Activated naive CD8-positive, alpha-beta T cell treated with anti-CD3 and anti-CD28 coated beads, Interleukin-2, amount 10 ng/mL, durations not matched to agents 7 days and 5 days (primary cell): Measurements from ENCODE around the gene SLC18A2. TPM values are rescaled to one million over a fixed set of nuclear protein-coding genes. Genes with fewer than 3 reads are reported as not detected.

Experiments
- ATAC-seq: fragments of 150-1000 bp; cut with Tn5 transposase; one replicate; pipeline ENCODE4 v1.10.0; 2021; ENCODE audit warnings: low read depth, moderate library complexity
- POLR2A ChIA-PET: fragments of 350-600 bp; sonication (Branson Sonifier 250); formaldehyde crosslinking; loops from one replicate; lab custom pipeline; 2021; ENCODE audit warnings: antibody characterized with exemption; lab: Charles Lee
- DNase-seq: peaks from one replicate; pipeline ENCODE4 v3.0.0; 2021
- H3K27ac Mint-ChIP-seq: one replicate; pipeline ENCODE4 v1.8.0; 2022; ENCODE audit warnings: mild to moderate bottlenecking, mixed read lengths
- H3K27me3 Mint-ChIP-seq: one replicate; pipeline ENCODE4 v1.8.0; 2022; ENCODE audit warnings: mild to moderate bottlenecking, moderate library complexity, mixed read lengths
- H3K36me3 Mint-ChIP-seq: one replicate; pipeline ENCODE4 v1.8.0; 2021; ENCODE audit warnings: mild to moderate bottlenecking, mixed read lengths
- H3K4me1 Mint-ChIP-seq: one replicate; pipeline ENCODE4 v1.8.0; 2021; ENCODE audit warnings: mixed read lengths
- H3K4me3 Mint-ChIP-seq: one replicate; pipeline ENCODE4 v1.8.0; 2022; ENCODE audit warnings: mild to moderate bottlenecking, moderate library complexity, mixed read lengths
- H3K9me3 Mint-ChIP-seq: one replicate; pipeline ENCODE4 v1.8.0; 2021; ENCODE audit warnings: mixed read lengths
- total RNA-seq, 2 experiments: library from RNA; stranded (reverse); gene quantifications; one replicate each; pipeline ENCODE4 v1.2.3, GENCODE V29; 2021

The SLC18A2 gene
- under 1 TPM; 0.14 to 0.17 TPM for total RNA-seq

DNA sequence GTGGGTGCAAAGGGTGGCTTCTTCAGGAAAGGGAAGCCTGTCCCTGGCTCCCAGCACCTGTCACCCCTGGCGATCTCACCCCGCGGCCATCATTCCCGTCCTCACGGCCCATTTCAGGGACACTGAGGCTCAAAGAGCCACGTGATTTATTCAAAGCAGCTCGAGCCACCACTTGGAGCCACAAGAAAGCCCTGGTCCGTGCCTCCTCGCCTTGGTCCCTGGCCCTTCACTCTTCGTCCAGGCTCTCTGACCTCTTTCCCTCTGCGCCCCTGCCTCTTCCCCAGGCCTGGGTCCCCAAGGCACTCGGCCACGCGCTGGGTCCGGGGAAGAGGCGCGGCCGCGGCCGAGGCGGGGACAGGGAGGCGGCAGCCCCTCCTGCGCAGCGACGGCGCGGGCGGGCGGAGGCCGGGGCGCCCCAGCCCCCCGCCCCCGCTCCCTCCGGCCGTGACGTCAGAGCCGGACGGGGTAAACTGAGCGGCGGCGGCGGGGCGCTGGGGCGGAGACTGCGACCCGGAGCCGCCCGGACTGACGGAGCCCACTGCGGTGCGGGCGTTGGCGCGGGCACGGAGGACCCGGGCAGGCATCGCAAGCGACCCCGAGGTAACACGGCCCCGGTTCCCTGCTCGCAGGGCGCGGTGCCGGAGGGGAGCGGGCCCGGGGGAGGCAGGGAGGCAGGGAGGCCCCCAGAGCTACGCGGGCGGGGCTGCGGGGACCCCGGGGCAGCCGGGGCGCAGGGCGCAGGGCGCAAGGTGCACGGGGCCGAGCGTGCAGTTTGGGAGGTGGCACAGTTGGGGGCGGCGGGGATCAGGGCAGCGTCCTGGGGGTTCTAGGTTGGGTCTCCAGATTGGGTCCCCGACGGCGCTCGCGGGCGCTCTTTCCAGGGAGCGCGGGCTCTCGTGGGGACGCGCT lies at the start of gene SLC18A2:
TSS of gene SLC18A2 (plus strand) at position 494 of the 909 bp plus-strand sequence. CDS start 580 bp downstream, outside the sequence.
- peaks cover 55% of the 10 kb centered on the region for H3K27me3 Mint-ChIP-seq
- H3K9me3 Mint-ChIP-seq: peaks cover 1% of the 10 kb centered on the region
- no peaks in the 10 kb centered on the region for H3K36me3 Mint-ChIP-seq
- peak within 1 kb of the TSS; percentile 38 for H3K4me3 Mint-ChIP-seq
- H3K4me1 Mint-ChIP-seq: peaks cover 9% of the 10 kb centered on the region
- POLR2A ChIA-PET: no interaction called here
- no peak for DNase-seq
- no peak for ATAC-seq
- no peak within 1 kb of the TSS for H3K27ac Mint-ChIP-seq

DNA sequence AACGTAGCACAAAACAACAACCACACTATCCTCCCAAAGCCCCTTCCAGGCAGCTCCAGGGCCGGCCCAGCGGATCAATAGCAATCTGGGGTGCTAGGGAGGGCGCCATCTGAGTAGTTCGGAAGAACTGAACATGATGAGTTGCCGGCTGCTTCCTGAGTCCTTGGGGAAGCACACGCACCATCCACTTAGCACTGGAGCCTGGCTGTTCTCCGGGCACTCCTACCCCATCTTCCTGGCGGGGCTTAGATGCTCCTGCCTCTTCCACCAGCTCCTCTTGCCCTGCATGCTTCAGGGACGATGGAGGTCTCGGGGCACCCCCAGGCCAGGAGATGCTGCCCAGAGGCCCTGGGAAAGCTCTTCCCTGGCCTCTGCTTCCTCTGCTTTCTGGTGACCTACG lies 43.7 kb upstream of the SLC18A2 start, which contains the start of gene KCNK18:
TSS of gene KCNK18 (plus strand) at position 301 of the 400 bp plus-strand sequence. CDS start at position 301, 0 bp downstream.
- DNase-seq: no peak
- POLR2A ChIA-PET: no interaction called here
- Mint-ChIP-seq H3K4me1 (no peaks in the 10 kb centered on the region), H3K27ac (no peak within 1 kb of the TSS), H3K36me3 (no peaks in the 10 kb centered on the region), H3K27me3 (no peaks in the 10 kb centered on the region), H3K9me3 (no peaks in the 10 kb centered on the region), H3K4me3 (no peak within 1 kb of the TSS)
- ATAC-seq: no peak

DNA sequence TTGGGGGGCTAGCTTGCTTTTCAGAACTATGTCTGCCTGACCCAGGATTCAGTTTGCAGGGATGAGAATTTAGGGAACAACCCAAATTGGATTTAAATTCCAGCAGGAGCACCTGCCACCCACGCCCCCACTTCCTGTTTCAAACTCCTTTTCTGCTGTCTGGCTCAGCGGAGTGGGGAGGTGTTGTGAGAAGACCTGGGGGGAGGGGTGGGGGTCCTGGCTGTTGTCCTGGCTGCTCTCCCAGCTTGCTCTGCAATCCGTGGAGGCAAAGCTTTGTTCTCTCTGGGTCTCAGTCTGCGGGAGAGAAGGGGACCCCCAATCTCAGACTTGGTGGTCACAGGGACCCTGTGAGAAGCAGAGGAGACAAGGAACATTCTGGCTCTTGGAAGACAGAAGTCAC lies 42.8 kb upstream of the SLC18A2 start:
- Mint-ChIP-seq H3K4me3 (no peak overlapping the region), H3K27me3 (no peaks in the 10 kb centered on the region)

DNA sequence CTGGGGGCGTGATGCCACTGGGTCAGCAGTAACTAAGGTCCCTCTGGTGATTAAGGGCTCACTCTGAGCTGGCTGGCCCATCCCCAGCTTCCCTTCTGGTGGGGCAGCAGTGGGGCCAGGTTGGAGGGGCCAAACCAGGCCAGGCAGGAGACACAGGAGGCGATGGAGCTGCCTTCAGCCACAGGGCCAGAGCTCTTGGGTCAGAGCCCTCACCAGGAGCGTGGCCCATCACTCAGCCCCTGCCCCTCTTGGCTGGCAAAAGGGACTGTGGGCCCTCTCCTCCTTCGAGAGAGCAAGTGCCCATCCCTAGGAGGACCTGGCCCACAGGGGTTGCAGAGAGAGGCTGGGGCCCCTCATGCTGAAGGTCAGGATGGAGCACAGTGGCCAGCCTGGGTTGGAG lies 39.1 kb upstream of the SLC18A2 start:
- H3K27ac Mint-ChIP-seq: no peak overlapping the region
- no peaks in the 10 kb centered on the region for H3K4me1 Mint-ChIP-seq
- no peak overlapping the region for H3K4me3 Mint-ChIP-seq
- no peaks in the 10 kb centered on the region for H3K27me3 Mint-ChIP-seq
- POLR2A ChIA-PET: no interaction called here
- ATAC-seq (no peak), DNase-seq (no peak)
- H3K9me3 Mint-ChIP-seq: peaks cover 2% of the 10 kb centered on the region
- no peaks in the 10 kb centered on the region for H3K36me3 Mint-ChIP-seq

More for the DNA sequence above, 42.8 kb upstream of the SLC18A2 start:
- Mint-ChIP-seq H3K27ac (no peak overlapping the region), H3K36me3 (no peaks in the 10 kb centered on the region), H3K9me3 (no peaks in the 10 kb centered on the region), H3K4me1 (no peaks in the 10 kb centered on the region)
- ATAC-seq (no peak), DNase-seq (no peak)
- POLR2A ChIA-PET: no interaction called here

DNA sequence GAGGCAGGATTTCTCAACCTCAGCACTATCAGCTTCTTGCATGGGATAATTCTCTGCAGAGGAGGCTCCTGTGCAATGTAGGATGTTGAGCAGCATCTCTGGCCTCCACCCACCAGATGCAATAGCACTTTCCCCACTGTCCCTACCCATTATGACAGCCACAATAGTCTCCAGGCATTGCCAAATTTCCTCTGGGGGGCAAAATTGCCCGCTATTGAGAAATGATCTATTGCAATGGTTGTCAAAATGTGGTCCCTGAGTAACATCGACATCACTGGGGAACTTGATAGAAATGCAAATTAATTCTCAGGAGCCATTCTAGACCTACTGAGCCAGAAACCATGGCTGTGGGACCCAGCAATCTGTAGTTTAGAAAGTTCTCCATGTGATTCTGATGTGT lies 36.6 kb upstream of the SLC18A2 start:
- H3K4me1 Mint-ChIP-seq: no peaks in the 10 kb centered on the region

DNA sequence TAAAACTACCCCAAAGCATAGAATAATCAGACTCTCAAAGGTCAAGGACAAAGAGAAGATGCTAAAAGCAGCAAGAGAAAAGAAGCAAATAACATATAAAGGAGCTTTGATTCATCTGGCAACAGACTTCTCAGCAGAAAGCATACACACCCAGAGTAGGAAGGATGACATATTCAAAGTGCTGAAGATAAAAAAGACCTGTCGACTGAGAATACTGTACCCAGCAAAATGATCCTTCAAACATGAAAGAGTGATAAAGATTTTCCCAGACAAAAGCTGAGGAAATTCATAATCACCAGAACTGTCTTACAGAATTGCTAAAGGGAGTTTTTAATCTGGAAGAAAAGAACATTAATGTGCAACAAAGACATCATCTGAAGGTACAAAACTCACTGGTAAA lies 28.7 kb upstream of the SLC18A2 start:
- Mint-ChIP-seq H3K9me3 (peaks cover 9% of the 10 kb centered on the region), H3K4me3 (no peak overlapping the region), H3K27me3 (peaks cover 38% of the 10 kb centered on the region), H3K36me3 (no peaks in the 10 kb centered on the region), H3K4me1 (no peaks in the 10 kb centered on the region), H3K27ac (no peak overlapping the region)
- ATAC-seq (no peak), DNase-seq (no peak)
- POLR2A ChIA-PET: no interaction called here

More for the DNA sequence above, 36.6 kb upstream of the SLC18A2 start:
- ATAC-seq (no peak), DNase-seq (no peak)
- Mint-ChIP-seq H3K27me3 (no peaks in the 10 kb centered on the region), H3K36me3 (no peaks in the 10 kb centered on the region), H3K9me3 (peaks cover 2% of the 10 kb centered on the region), H3K27ac (no peak overlapping the region), H3K4me3 (no peak overlapping the region)
- POLR2A ChIA-PET: no interaction called here

DNA sequence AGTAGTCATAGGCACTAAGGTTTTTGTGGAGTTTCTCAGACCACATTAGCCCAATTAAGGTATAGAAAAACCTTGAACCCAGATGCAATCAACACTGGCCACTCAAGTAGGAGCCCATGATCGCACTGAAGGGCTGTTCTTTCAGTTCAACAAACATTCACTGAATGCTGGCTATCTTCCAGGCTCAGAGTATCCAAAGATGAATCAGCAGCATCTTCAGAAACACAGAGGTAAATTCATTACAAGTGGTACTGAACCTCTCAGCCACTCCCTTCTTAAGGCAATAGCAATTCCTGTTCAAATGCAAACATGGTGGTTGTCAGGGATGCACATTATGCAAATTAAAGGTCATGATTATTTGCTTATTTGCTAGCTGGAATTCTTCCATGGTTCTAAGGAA lies 26.5 kb upstream of the SLC18A2 start:
- H3K9me3 Mint-ChIP-seq: peaks cover 9% of the 10 kb centered on the region
- H3K27me3 Mint-ChIP-seq: peaks cover 44% of the 10 kb centered on the region
- H3K4me3 Mint-ChIP-seq: no peak overlapping the region
- ATAC-seq: no peak
- POLR2A ChIA-PET: no interaction called here
- H3K36me3 Mint-ChIP-seq: no peaks in the 10 kb centered on the region
- no peak for DNase-seq
- peaks cover 2% of the 10 kb centered on the region for H3K4me1 Mint-ChIP-seq
- no peak overlapping the region for H3K27ac Mint-ChIP-seq

DNA sequence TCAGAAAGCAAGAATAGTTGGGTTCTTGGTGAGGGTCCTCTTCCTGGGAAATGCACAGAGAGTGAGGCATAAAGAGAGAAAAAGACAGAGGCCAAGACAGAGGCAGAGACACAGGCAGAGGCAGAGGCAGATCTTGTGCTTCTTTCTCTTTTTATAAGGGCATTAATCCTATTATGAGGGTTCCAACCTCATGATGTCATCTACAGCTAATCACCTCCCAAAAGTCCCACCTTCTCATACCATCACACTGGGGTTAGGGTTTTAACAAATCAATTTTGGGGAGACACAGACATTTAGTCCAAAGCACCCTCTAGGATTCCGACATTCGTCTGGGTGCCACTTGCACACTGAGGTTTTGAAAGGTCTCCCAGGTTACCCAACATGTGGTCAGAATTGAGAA lies 25.8 kb upstream of the SLC18A2 start:
- H3K9me3 Mint-ChIP-seq: peaks cover 9% of the 10 kb centered on the region
- DNase-seq (no peak), ATAC-seq (no peak)
- H3K4me1 Mint-ChIP-seq: peaks cover 2% of the 10 kb centered on the region
- POLR2A ChIA-PET: no interaction called here
- H3K27me3 Mint-ChIP-seq: peaks cover 48% of the 10 kb centered on the region
- H3K27ac Mint-ChIP-seq: no peak overlapping the region
- no peaks in the 10 kb centered on the region for H3K36me3 Mint-ChIP-seq
- peak overlapping the region; percentile 38 for H3K4me3 Mint-ChIP-seq

DNA sequence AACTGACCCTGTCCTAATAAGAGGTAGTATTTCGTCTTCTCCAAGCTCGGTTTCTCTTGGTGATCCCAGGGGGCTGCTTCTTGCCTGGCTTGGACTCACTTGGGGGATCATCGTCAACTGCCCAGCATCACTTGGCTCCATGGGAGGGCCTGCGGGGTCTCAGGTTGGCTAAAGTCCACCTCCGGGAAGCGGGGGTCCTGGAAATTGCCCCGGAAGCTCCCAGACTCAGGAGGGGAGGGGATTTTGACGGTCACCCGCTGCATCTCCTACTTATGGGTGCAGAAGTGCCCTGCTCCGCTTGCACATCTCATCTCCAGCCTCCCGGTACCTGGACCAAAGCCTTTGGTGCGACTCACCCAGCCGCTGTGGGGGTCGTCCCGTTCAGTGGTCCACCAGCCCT lies 24.9 kb upstream of the SLC18A2 start:
- Mint-ChIP-seq H3K9me3 (peaks cover 9% of the 10 kb centered on the region), H3K27me3 (peaks cover 49% of the 10 kb centered on the region)

DNA sequence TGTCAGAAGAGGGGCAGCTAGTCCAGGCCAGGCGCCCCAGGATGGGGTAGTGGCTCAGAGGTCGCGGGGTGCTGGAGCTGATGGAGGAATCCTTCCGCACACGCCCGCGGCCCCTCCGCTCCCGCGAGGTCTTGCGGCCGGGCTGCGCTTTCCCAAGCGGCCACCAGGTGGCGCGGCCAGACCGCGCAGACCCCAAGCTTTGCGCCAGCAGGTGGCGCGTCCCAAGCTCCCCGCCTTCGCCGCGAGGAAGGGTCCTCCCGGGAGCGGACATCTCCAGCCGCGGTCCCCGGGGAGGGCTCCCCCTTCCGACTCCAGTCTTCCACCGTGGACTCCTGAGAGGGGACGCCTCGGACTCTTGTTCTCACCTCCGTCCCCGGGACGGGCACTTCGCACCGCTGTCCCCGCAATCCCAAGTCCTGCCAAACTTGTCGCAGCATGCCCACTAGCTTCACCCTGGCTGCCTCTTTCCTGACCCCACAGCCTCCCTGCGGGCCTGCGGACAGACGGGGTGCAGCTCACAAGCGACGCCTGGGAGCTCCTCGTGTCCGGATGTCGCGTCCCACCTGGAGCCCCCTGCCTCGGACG lies 24.2 kb upstream of the SLC18A2 start:
- peaks cover 6% of the 10 kb centered on the region for H3K9me3 Mint-ChIP-seq
- peaks cover 2% of the 10 kb centered on the region for H3K4me1 Mint-ChIP-seq
- ATAC-seq: peak; percentile 72
- H3K27me3 Mint-ChIP-seq: peaks cover 44% of the 10 kb centered on the region
- peak overlapping the region; percentile 76 for H3K4me3 Mint-ChIP-seq
- POLR2A ChIA-PET: interaction anchor here (1.4 kb wide), 1 partner anchor 103 kb away, joined by 6 read pairs; no protein-coding TSS in a partner anchor
- H3K36me3 Mint-ChIP-seq: no peaks in the 10 kb centered on the region
- no peak overlapping the region for H3K27ac Mint-ChIP-seq
- DNase-seq: peak; percentile 84

More for the DNA sequence above, 24.9 kb upstream of the SLC18A2 start:
- no peak overlapping the region for H3K27ac Mint-ChIP-seq
- H3K4me1 Mint-ChIP-seq: peaks cover 2% of the 10 kb centered on the region
- POLR2A ChIA-PET: interaction anchor here (1.4 kb wide), 1 partner anchor 104 kb away, joined by 6 read pairs; no protein-coding TSS in a partner anchor
- no peak for DNase-seq
- no peak for ATAC-seq
- no peaks in the 10 kb centered on the region for H3K36me3 Mint-ChIP-seq
- H3K4me3 Mint-ChIP-seq: peak overlapping the region; percentile 35

DNA sequence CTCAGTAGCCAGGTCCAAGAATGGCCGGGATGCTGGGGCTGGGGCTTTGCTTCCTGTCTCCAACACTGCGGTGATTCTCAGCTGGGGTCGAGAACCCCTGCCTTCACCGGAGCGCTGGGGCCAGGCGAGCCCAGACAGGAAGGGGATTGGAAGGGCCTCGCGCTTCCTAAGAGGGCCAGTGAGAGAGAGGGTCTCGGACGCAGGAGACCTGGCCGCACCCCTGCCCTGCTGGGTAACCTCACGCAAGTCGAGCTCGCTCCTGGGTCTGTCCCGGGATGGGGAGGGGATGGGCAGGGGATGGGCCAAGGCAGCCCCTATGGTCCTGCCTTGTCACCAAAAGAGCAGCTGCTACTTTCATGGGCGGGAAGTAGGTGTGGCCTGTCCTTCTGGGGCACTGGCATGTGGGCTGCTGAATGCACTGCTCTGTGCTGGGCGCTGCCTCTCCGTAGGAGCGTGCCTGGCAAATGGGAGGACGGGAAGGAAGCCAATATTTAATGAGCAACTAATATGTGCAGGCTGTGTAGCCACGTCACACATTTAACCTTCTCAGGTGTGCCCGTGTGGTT lies 23.6 kb upstream of the SLC18A2 start:
- POLR2A ChIA-PET: interaction anchor here (1.4 kb wide), 1 partner anchor 102 kb away, joined by 6 read pairs; no protein-coding TSS in a partner anchor
- peak; percentile 48 for ATAC-seq
- H3K36me3 Mint-ChIP-seq: no peaks in the 10 kb centered on the region
- H3K4me1 Mint-ChIP-seq: peaks cover 2% of the 10 kb centered on the region
- no peak overlapping the region for H3K27ac Mint-ChIP-seq
- peaks cover 38% of the 10 kb centered on the region for H3K27me3 Mint-ChIP-seq
- peak overlapping the region; percentile 76 for H3K4me3 Mint-ChIP-seq
- peak; percentile 49 for DNase-seq
- peaks cover 2% of the 10 kb centered on the region for H3K9me3 Mint-ChIP-seq

DNA sequence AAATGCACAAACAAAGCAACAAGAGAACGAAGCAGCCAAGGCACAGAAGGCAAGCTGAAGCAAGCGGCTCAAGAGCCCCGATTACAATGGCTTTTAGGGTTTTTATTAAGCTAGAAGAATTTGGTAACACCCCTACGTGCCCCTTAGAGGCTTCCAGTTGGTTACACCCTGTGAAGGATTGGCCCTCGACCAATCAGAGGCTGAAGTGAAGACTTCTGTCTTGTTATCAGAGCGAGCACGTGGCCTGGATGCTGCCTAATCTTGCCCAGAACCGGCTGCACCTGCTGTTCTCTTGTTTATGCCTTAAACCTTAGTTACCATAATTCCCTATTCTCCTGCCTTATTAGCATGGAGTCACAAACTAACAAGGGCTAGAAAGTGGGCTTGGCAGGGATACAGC lies 22.3 kb upstream of the SLC18A2 start:
- Mint-ChIP-seq H3K9me3 (no peaks in the 10 kb centered on the region), H3K4me1 (peaks cover 2% of the 10 kb centered on the region), H3K4me3 (no peak overlapping the region), H3K27ac (no peak overlapping the region), H3K36me3 (no peaks in the 10 kb centered on the region), H3K27me3 (peaks cover 31% of the 10 kb centered on the region)
- ATAC-seq (no peak), DNase-seq (no peak)
- POLR2A ChIA-PET: no interaction called here

DNA sequence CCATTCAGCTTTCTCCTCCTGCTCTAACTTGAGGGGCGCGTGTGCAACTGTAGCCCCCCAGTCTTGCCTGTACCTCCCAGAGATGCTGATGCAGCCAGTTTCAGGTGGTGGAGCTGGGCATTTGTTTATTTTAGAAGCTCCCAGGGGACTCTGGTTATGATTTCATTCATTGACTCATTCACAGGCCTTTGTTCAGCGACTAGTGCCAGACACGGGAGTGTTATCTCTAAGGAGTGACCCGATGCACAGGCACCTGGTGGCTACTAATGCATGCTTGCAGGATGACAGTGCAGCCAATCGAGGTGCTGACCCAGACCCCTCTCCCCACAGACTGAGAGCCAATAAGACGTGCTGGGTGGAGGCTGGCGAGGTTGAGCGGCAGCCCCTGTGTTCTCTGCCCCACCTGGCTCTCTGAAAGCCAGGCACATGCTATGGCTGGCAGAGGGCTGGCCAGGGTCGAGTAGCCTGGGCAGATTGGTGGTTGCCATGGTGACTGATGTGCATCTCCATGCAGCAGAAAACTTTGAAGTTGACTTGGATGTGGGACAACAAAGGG lies 19.7 kb upstream of the SLC18A2 start:
- H3K27ac Mint-ChIP-seq: peak overlapping the region; percentile 13

More for the DNA sequence above, 19.7 kb upstream of the SLC18A2 start:
- Mint-ChIP-seq H3K4me1 (peaks cover 2% of the 10 kb centered on the region), H3K9me3 (no peaks in the 10 kb centered on the region), H3K27me3 (peaks cover 17% of the 10 kb centered on the region), H3K36me3 (no peaks in the 10 kb centered on the region), H3K4me3 (no peak overlapping the region)
- POLR2A ChIA-PET: no interaction called here
- DNase-seq (no peak), ATAC-seq (no peak)
